Loucy (cell line): Measurements from ENCODE around the gene CDC42EP2.

Experiments
- H2AFZ ChIP-seq: fragments of 200-600 bp; sonication (generic); 2 replicates; pipeline ENCODE4 v1.6.0; 2016; ENCODE audit warnings: antibody characterized with exemption, mild to moderate bottlenecking, low read length, moderate library complexity
- H3F3A ChIP-seq: fragments of 200-600 bp; 2 replicates; pipeline ENCODE4 v1.6.0; 2016; ENCODE audit warnings: antibody characterized with exemption, low read depth, mild to moderate bottlenecking
- H3K27me3 ChIP-seq: fragments of 200-600 bp; sonication (generic); 2 replicates; pipeline ENCODE4 v1.6.1; 2014; ENCODE audit warnings: low read length, mild to moderate bottlenecking; ENCODE audit not compliant: insufficient read depth, poor library complexity, severe bottlenecking
- H3K36me3 ChIP-seq: fragments of 200-600 bp; sonication (generic); 2 replicates; pipeline ENCODE4 v1.6.1; 2016; ENCODE audit warnings: low read length; ENCODE audit not compliant: insufficient read depth
- H3K4me1 ChIP-seq: fragments of 200-600 bp; sonication (generic); 2 replicates; pipeline ENCODE4 v1.5.1; 2014; ENCODE audit warnings: low read length, mild to moderate bottlenecking; ENCODE audit not compliant: insufficient read depth, poor library complexity, severe bottlenecking
- H3K4me2 ChIP-seq: fragments of 200-600 bp; sonication (generic); 2 replicates; pipeline ENCODE4 v1.6.0; 2014; ENCODE audit warnings: antibody characterized with exemption, low read length, low read depth, mild to moderate bottlenecking; ENCODE audit not compliant: poor library complexity, severe bottlenecking
- H3K4me3 ChIP-seq: fragments of 200-600 bp; sonication (generic); 2 replicates; pipeline ENCODE4 v1.5.1; 2014; ENCODE audit warnings: low read length, mild to moderate bottlenecking, mixed read lengths; ENCODE audit not compliant: poor library complexity, severe bottlenecking
- H3K79me2 ChIP-seq: fragments of 200-600 bp; sonication (generic); 2 replicates; pipeline ENCODE4 v1.6.1; 2014; ENCODE audit warnings: low read length; ENCODE audit not compliant: insufficient read depth
- H3K9ac ChIP-seq: fragments of 200-600 bp; sonication (generic); 2 replicates; pipeline ENCODE4 v1.6.0; 2014; ENCODE audit warnings: mild to moderate bottlenecking, low read depth, low read length, moderate library complexity; ENCODE audit not compliant: poor library complexity, severe bottlenecking
- H3K9me2 ChIP-seq: fragments of 200-600 bp; sonication (generic); replicated peaks from 2 replicates; pipeline ENCODE4 v1.6.1; 2016; ENCODE audit warnings: low read depth, low read length, mixed read lengths
- H3K9me3 ChIP-seq: fragments of 200-600 bp; sonication (generic); 2 replicates; pipeline ENCODE4 v1.6.1; 2014; ENCODE audit warnings: mild to moderate bottlenecking, antibody characterized with exemption, low read length, low read depth; ENCODE audit not compliant: insufficient read depth
- H4K20me1 ChIP-seq: fragments of 200-600 bp; sonication (generic); 2 replicates; pipeline ENCODE4 v1.6.0; 2014; ENCODE audit warnings: antibody characterized with exemption, low read length, mild to moderate bottlenecking; ENCODE audit not compliant: insufficient read depth, poor library complexity, severe bottlenecking
- EZH2phosphoT487 ChIP-seq: fragments of 200-600 bp; IDR thresholded peaks from 2 replicates; pipeline ENCODE4 v1.6.1; 2018; ENCODE audit warnings: antibody characterized with exemption, mild to moderate bottlenecking, moderate library complexity, borderline replicate concordance
- TF ChIP-seq, protein P1 (sequence below): fragments of 200-600 bp; sonication (generic); conservative IDR thresholded peaks from 2 replicates; pipeline ENCODE4 v1.5.1; 2014; ENCODE audit warnings: mild to moderate bottlenecking, antibody characterized with exemption, low read length

Gene CDC42EP2

DNA sequence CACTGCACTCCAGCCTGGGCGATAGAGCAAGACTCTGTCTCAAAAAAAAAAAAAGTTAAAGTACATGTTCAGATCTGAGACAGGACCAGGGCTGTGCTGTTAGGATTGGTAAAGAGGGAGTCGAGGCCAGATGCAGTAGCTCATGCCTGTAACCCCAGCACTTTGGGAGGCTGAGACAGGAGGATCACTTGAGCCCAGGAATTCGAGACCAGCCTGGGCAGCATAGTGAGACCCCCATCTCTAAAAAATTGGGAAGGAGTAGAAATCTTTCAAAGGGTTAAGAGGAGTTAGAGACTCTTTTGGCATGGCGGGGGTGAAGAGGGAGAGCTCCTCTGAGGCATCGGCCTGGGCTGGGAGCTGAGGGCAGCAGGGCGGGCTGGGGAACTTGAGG lies 56.0 kb downstream of the CDC42EP2 start:
- H4K20me1 ChIP-seq = no peaks in the 10 kb centered on the region
- H3F3A ChIP-seq = no peaks in the 10 kb centered on the region
- no peaks in the 10 kb centered on the region for H3K9me3 ChIP-seq
- H2AFZ ChIP-seq = no peak overlapping the region
- H3K4me3 ChIP-seq = no peak overlapping the region
- no peak for TF ChIP-seq EZH2phosphoT487
- TF ChIP-seq, protein P1, sequence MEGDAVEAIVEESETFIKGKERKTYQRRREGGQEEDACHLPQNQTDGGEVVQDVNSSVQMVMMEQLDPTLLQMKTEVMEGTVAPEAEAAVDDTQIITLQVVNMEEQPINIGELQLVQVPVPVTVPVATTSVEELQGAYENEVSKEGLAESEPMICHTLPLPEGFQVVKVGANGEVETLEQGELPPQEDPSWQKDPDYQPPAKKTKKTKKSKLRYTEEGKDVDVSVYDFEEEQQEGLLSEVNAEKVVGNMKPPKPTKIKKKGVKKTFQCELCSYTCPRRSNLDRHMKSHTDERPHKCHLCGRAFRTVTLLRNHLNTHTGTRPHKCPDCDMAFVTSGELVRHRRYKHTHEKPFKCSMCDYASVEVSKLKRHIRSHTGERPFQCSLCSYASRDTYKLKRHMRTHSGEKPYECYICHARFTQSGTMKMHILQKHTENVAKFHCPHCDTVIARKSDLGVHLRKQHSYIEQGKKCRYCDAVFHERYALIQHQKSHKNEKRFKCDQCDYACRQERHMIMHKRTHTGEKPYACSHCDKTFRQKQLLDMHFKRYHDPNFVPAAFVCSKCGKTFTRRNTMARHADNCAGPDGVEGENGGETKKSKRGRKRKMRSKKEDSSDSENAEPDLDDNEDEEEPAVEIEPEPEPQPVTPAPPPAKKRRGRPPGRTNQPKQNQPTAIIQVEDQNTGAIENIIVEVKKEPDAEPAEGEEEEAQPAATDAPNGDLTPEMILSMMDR = no peak
- H3K36me3 ChIP-seq = no peaks in the 10 kb centered on the region
- no peak overlapping the region for H3K4me2 ChIP-seq
- H3K9me2 ChIP-seq = no peaks in the 10 kb centered on the region
- H3K79me2 ChIP-seq = no peaks in the 10 kb centered on the region
- no peak overlapping the region for H3K9ac ChIP-seq
- H3K4me1 ChIP-seq = peaks cover 12% of the 10 kb centered on the region
- H3K27me3 ChIP-seq = no peaks in the 10 kb centered on the region
